GM21447 (cell line): ENCODE data around the gene MED15.

Experiments used
- ATAC-seq: cut with Tn5 transposase; IDR thresholded peaks from one replicate; pipeline ENCODE4 v1.9.1; 2021; ENCODE audit not compliant: unreplicated experiment

Gene MED15

GRCh38 chr22:20509344-20510047, 2.1 kb downstream of the MED15 start:
- no peak for ATAC-seq

- no peak for ATAC-seq
Observed at GRCh38 chr22:20510811-20511577, 3.6 kb downstream of the MED15 start.

- no peak for ATAC-seq
Observed at GRCh38 chr22:20511578-20512229, 4.3 kb downstream of the MED15 start.

GRCh38 chr22:20514658-20515406, 7.4 kb downstream of the MED15 start:
- ATAC-seq: no peak

GRCh38 chr22:20516399-20516798, 9.0 kb downstream of the MED15 start:
- ATAC-seq: no peak

GRCh38 chr22:20517422-20517821, 10.0 kb downstream of the MED15 start:
- ATAC-seq: no peak

GRCh38 chr22:20517841-20518592, 10.6 kb downstream of the MED15 start:
- no peak for ATAC-seq

- no peak for ATAC-seq
Observed at GRCh38 chr22:20519558-20519957, 12.1 kb downstream of the MED15 start.

- ATAC-seq: no peak
Observed at GRCh38 chr22:20520093-20520511, 12.7 kb downstream of the MED15 start.

GRCh38 chr22:20522134-20523004, 15.0 kb downstream of the MED15 start:
- ATAC-seq: no peak

- no peak for ATAC-seq
Observed at GRCh38 chr22:20523086-20523983, 15.9 kb downstream of the MED15 start.

GRCh38 chr22:20524004-20524481, 16.6 kb downstream of the MED15 start:
- ATAC-seq: no peak

- no peak for ATAC-seq
Observed at GRCh38 chr22:20525048-20525447, 17.6 kb downstream of the MED15 start.

GRCh38 chr22:20526305-20526627, 18.9 kb downstream of the MED15 start:
- ATAC-seq: no peak

GRCh38 chr22:20526628-20527355, 19.4 kb downstream of the MED15 start:
- no peak for ATAC-seq

- no peak for ATAC-seq
Observed at GRCh38 chr22:20528405-20528978, 21.1 kb downstream of the MED15 start.

- no peak for ATAC-seq
Observed at GRCh38 chr22:20530368-20531153, 23.2 kb downstream of the MED15 start.
